Measurements from ENCODE around the gene MRM1.

- no peak for TF ChIP-seq EZH2 (IDR thresholded peaks at IDR 0.05; ENCODE audit: insufficient read depth, poor library complexity, severe bottlenecking)
- TF ChIP-seq EZH2phosphoT487 (IDR thresholded peaks at IDR 0.05; ENCODE audit: insufficient read depth, low read depth): no peak
Observed at GRCh38 chr17:36598951-36599401, 2.4 kb upstream of the MRM1 start.
